GM18511 (cell line): ENCODE measurements around the gene CEP112.
"Not testable (repeated sequence)": the region's sequence is repeated elsewhere in the genome, so short reads cannot be mapped to it uniquely, and the experiment has no call there.

Experiments
- ATAC-seq: cut with Tn5 transposase; IDR thresholded peaks from one replicate; pipeline ENCODE4 v1.9.1; 2021; ENCODE audit warnings: mild to moderate bottlenecking, moderate library complexity; ENCODE audit not compliant: unreplicated experiment

Gene CEP112

DNA sequence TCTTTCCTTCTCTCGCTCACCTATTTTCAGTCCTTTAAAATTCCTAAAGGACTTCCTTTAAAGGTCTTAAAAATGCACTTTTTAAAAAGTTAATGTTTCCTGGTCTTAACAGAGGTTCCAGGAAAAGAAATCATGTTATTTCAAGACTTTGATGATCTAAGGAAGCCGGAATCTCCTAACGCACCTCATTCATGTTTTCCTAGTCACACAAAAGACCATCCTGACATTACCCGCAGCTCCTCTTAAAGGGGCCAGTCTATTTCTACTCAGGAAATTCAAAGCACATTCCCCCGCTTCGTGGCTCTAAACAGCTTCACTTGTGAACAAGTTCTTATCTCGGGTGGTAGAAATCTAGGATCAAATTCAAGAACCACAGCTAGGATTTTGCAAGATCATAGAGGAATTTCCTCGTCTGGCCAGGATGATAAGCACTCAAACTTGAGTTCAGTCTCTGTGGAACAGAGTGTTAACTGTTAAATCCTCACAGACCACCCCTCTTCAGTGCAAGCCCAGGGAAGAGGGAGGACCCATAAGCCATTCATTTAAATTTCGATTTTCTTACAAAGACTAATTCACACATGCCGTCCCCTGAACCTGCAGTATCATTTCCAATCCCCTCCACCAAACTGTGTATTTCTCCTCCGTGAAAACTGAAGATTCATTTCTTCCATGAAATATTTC, 493.4 kb downstream of the CEP112 start:
- no peak for ATAC-seq

- no peak for ATAC-seq
Measured at GRCh38 chr17:65697661-65698060, 494.3 kb downstream of the CEP112 start.

DNA sequence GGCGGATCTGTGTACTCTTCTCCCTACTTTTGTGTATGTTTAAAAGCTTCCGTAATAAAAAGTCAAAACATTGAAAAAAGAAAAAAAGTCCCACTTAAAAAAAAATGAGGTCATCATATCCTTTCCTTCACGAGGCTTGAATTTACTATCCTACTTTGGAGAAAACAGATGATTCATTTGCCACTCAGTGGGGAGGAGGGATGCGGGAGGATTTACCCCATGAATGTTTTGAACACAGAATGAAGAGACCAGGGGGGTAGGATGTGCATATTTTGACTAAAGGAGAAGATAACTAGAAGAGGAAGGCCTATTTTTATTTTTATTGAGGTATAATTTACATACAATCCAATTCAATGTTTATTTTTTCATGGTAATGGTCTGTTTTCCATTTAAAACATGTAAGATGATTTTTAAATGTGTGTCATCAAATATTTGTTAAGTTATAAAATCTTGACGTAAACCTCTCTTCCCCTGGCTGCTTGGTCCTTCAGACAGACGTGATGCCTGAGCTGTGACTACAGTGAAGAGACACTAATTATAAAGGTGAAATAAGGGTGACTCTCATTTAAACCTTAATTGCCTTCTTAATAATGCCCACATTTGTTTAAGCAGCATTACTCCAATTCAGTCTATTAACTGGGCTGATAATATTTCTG, 495.1 kb downstream of the CEP112 start:
- ATAC-seq, result no peak

DNA sequence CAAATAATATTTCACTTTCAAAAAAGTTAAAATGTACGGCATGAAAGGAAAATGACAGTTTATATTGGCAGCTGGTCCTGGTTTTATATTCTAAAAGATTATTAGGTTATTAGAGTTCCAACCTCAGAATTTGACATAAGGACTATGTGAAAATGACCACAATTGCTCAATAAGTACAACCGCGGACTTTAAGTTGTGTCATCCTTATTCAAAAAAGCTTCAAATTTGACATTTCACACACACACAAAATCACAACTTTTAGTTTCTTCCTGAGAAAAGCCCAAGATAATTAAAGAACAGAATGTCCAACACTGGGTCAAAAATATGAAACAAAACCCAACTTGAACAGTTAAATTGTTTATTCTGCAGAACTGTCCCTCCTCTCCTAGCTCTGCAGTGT, 497.3 kb downstream of the CEP112 start:
- no peak for ATAC-seq

- no peak for ATAC-seq
Measured at GRCh38 chr17:65690626-65691310, 501.2 kb downstream of the CEP112 start.

DNA sequence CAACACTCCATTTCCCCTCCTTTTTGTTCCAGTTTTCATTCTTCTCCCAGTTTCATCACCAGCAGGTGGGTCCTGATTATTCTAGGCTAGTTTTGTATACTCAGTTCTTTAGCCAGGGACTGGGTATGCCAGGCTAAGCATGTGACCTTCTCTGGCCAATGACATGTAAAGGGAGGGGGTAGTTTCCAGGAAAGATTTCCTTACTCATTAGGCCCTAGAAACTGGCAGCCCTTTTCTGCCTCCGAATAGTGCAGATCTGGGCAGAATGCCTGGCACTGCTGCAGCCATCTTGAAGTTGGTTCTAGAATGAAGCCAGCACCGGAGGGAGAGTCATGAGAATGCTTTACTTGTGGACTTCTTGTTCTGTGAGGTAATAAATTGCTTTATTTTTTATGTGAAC, 503.6 kb downstream of the CEP112 start:
- no peak for ATAC-seq

- no peak for ATAC-seq
Measured at GRCh38 chr17:65685110-65685509, 506.8 kb downstream of the CEP112 start.

DNA sequence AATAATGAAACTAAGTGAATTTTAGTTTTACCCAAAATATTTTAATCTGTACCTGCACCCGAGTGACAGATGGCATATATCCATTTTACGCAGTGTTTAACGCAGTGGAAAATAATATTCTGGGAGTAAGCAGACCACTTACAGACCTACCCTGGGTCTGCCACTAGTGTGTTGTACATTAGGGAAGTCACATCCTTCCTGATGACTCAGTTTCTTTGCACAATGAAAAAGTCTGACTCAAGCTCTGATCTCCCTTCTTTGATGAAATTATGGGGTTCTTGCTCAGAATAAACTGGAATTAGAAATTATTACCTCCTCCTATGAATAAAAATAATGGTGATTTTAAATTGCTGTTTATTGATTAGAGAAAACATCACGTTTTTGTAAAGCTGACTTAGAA, 507.3 kb downstream of the CEP112 start:
- no peak for ATAC-seq

DNA sequence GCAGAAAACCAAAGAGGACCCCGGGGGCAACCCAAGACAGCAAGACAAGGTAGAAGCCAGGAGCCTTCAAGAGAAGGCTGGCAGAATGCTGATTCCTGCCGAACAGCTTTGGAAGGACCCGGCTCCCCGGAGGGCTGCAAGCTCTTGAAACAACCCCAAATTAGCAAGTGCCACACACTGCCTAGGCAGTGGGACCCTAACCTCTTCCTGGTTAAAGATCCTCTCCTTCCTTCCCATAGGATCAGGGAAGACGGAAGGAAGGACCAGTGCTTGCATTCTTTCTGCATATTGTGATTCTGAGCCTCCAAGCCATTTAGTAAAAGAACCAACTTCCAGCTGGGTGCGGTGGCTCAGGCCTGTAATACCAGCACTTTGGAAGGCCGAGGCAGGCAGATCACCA, 508.5 kb downstream of the CEP112 start:
- no peak for ATAC-seq

GRCh38 chr17:65681763-65682162, 510.2 kb downstream of the CEP112 start:
- not testable (repeated sequence) for ATAC-seq

DNA sequence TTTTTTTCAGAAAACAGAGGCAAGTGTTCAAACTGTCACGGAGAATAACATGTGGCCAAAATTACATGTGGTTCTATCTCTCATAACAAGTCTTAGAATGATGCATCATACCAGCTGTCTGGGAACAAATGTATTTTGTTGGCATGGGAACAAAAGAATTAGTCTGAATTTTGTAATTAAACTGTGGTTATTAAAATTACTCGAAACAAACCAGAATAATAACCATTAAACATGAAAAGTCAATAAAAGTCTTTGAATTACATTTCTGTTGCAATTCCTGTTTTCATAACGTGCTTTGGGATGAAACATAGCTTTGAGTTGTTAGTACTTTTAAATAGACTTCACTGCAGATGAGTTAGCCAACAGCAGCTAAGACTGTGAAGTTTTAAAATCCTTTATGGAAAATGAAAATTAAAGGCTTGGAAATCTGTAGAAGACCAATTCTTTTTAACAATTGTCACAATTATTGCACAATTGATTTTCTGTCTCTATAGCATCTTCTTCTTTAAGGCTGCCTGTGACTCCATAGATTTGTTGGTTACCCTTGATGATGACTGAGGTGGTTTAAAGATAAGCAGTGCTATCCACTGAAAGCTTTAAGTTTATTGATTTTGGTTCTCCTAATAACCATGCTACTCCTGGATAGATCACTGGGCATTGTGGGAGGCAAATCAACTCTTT, 512.6 kb downstream of the CEP112 start:
- no peak for ATAC-seq

GRCh38 chr17:65678546-65678945, 513.4 kb downstream of the CEP112 start:
- no peak for ATAC-seq

DNA sequence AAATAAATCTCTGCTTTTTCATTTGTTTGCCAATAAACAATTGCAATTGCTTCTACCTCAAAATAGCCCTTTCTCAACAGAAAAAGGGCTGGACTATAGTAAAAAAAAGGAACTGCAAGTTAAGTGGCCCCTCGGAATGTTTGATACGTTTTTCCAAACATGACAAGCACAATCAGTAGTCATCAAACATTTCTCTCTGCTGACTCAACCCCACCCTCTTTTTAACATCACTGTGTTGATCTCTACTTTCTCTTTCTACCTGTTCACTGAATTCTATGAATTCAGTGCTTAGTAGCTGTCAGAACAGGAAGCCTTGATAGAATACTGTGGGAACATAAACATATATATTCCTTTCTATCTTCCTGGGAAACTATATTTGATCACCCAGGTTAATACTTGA, 514.0 kb downstream of the CEP112 start:
- no peak for ATAC-seq

- ATAC-seq, result no peak
Measured at GRCh38 chr17:65674246-65675045, 517.5 kb downstream of the CEP112 start.

DNA sequence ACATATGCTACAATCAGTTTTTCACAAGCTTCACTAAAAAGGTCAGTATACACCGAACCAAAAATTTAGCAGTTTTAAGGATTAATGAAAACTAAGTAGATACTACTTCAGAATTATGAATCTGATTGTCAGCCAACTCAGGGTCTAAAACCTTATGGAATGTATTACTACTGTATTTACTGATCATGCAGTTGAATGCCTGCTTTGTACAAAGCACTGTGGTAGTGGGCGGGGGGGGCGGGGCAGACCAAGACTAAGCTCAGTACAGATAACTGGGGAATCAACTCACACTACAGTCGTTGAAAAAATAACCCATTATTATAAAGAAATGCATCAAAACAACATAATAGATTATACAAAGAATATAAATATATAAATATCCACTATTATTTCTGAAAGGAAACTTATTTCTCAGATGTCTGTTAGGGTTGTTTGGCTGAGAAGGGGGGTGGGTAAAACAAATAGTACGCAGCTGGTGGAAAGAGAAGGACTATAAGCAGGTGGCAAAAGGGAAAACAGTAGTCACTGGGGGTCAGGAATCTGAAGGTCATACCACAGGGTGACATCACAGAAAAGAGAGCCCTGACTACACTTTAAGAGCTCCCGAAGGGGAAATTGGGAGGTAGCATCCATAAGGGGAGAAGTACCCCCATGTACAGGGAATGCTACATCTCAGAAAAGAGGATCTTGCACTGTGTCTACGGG, 521.1 kb downstream of the CEP112 start:
- no peak for ATAC-seq

GRCh38 chr17:65668211-65668610, 523.7 kb downstream of the CEP112 start:
- ATAC-seq, result no peak

DNA sequence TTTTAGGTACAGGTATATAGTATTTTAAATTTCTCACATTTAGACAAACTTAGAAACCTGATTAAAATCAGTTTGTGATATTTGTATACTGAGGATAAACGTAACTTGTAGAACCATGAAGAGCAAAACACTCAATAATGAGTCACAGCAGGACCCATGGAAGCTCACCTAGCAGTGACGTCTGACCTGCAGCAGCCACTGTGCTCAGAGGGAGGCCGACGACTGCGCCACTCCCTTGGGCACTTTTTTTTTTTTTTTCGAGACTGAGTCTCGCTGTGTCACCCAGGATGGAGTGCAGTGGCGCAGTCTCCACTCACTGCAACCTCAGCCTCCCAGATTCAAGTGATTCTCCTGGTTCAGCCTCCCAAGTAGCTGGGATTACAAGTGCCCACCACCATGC, 524.3 kb downstream of the CEP112 start:
- no peak for ATAC-seq

DNA sequence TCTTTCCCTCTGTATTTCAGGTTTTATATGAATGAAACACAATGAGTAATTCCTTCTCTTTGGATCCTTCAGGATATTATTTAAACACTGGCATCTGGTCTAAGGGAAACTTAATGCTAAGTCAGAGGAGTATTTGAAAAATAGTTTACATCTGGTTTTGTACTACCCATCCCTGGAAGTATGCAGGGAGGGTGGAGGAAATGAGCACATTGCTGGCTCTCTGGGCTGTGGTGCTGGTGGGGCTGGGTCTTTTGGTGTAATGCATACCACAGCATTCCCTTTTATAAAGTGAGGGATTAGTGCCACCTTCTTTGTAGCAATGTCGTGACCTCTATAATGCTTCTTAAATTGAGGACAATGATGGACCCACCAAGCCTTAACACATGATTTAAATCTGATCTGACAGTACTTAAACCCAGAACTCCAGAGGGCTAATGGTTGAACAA, 525.0 kb downstream of the CEP112 start:
- ATAC-seq, result no peak

DNA sequence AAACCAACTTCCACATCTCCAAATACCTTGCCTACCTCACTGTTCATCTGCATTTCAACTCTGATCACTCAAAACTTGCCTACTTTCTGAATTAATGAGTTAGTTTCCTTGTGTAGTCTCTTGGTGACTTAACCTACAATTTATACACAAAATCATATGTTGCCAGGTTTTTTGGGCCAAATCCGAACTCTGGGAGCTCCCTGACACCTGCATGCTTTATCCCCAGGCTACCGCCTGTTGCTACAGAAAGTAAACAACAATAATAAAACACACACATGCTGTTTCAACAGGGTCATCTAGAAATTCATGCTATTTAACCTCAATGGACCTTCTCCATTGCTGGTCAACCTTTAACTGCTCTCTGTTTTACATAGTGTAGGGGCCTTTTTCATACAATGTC, 526.0 kb downstream of the CEP112 start:
- no peak for ATAC-seq

GRCh38 chr17:65664696-65665095, 527.2 kb downstream of the CEP112 start:
- ATAC-seq, result no peak
